Fibroblast of mammary gland (primary cell): Measurements from ENCODE around the gene NRCAM.
A peak's percentile ranks its signal among the peaks of the same experiment; 100 is the strongest.

Experiments used
- DNase-seq: peaks from one replicate; pipeline ENCODE4 v3.0.0-alpha.2; 2010; ENCODE audit warnings: low read depth
- H3K4me3 ChIP-seq: 2 replicates; pipeline ENCODE4 v1.5.1; 2011; ENCODE audit warnings: low read depth, mild to moderate bottlenecking, low read length, moderate library complexity; ENCODE audit not compliant: control insufficient read depth
- CTCF ChIP-seq: conservative IDR thresholded peaks from 2 replicates; pipeline ENCODE4 v1.5.1; 2011; ENCODE audit warnings: low read depth, low read length, inconsistent platforms; ENCODE audit not compliant: control insufficient read depth, insufficient read depth

The NRCAM gene

DNA sequence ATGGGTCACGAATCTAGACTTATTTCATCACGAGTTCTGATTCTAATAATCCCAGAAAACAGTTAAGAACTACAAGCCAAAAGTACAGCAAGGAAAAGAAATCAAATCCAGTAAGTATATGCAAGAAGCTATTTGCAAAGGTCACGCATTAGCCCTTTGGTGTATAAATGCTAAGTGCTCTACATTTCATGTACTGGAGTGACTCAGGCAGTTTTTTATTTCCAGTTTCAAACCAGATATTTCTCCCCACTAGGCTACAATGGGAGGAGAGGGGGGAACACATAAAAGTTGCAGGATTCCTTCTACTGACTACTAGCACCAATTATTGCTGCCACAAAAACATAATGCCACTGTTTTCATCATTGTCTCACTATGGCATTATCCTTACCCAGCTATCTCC lies 148.0 kb downstream of the NRCAM start:
- no peak overlapping the region for H3K4me3 ChIP-seq
- DNase-seq, result peak; percentile 70
- TF ChIP-seq CTCF, result no peak

DNA sequence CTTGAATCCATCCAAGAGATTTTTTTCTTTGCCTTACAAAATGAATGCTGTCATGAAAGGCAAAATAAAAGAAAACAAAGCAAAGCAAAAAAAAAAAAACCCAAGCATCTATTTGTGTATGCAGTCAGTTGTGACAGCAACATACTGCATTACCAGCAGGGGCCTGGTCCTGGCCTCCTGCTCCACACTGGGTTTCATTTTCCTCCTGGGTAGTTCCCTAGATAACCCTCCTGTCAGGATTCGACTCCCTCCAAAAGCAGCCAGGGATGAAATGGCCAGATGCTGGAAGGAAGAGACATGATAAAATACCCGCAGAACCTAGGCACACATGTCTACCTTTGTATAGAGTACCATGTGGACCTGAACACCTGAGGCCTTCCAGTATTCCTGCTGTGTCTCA lies 148.6 kb downstream of the NRCAM start:
- no peak for TF ChIP-seq CTCF
- no peak for DNase-seq
- no peak overlapping the region for H3K4me3 ChIP-seq

GRCh38 chr7:108307194-108307593 lies 149.0 kb downstream of the NRCAM start:
- no peak overlapping the region for H3K4me3 ChIP-seq
- DNase-seq, result no peak
- no peak for TF ChIP-seq CTCF

DNA sequence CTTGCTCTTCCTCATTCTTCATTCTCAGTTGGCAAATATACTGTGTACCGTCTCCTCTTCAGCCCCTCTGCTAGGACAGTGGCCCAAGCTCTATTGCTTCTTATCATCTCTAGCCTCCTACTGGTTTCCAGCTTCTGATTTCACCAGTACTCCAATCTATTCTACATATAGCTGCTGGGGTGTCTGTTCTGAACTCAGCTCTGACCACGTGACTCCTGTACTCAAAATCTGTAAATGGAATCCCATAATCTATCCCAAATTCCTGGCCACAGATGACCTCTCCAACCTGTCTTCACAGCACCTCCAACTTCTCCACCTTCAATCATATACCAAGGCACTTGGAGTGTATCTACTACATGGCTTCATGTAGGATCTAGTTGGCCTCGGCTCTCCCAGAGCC lies 152.9 kb downstream of the NRCAM start:
- no peak overlapping the region for H3K4me3 ChIP-seq
- TF ChIP-seq CTCF, result no peak
- no peak for DNase-seq

DNA sequence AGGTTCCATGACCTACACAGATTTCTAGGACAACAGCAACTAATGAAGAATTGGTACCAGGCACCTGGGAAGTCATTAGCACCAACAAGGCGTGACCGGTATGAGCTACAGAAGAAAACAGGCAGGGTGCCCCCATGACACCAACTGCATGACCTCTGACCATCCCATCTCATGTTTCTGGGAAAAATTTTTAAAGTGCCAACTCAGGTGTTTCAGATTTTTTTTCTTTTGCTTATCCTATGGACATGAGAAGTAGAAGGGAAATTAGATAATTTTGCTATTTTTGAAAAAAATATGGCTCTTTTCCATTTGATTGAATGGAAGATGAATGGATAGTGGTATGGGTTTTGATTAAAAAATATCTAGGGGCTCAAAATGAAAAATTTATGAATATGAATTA lies 154.8 kb downstream of the NRCAM start:
- no peak overlapping the region for H3K4me3 ChIP-seq

DNA sequence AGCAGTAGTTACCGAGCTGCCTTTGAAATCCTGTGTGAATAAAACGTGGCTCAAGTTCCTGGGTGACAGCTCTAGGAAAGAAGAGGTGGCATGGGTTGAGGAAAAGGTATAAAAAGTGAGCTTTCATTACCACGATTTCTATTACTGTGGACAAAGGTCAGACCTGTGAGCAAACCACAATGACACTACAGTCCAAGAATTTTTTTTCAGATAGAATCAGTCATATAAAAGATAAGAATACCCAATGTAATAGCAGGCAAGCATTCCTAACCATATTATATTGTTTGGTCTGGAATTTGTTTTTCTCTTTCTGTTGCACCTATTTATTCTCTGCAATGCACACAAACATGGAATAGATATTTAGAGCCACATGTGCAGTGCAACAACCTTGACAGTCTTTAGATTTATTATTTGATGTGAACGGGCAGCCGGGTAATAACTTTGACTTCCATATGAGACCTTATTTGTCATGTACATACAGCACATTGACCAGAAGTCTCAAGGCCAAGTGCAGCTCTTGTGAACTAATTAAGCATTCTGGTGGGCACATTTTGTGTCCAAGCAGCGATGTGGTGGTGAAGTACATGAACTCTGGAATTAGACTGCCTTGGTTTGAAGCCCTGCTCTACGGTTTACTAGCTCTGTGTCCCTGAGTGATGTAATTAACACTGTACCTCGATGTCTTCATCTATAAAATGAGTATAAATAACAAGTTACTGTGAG lies 156.8 kb downstream of the NRCAM start:
- H3K4me3 ChIP-seq, result no peak overlapping the region
- no peak for TF ChIP-seq CTCF
- no peak for DNase-seq

More for the DNA sequence above, 154.8 kb downstream of the NRCAM start:
- no peak for TF ChIP-seq CTCF
- no peak for DNase-seq

GRCh38 chr7:108296911-108297310 lies 159.3 kb downstream of the NRCAM start:
- no peak for TF ChIP-seq CTCF
- no peak for DNase-seq
- H3K4me3 ChIP-seq, result no peak overlapping the region
